Measurements from ENCODE around the gene GP1BA. TPM values are rescaled to one million over a fixed set of nuclear protein-coding genes. Genes with fewer than 3 reads are reported as not detected.

The GP1BA gene
- total and polyA plus RNA-seq, 2 of the 8 experiments (the other 6 are each of a cell fraction or from before 2014, with no cell fraction given) = not detected

DNA sequence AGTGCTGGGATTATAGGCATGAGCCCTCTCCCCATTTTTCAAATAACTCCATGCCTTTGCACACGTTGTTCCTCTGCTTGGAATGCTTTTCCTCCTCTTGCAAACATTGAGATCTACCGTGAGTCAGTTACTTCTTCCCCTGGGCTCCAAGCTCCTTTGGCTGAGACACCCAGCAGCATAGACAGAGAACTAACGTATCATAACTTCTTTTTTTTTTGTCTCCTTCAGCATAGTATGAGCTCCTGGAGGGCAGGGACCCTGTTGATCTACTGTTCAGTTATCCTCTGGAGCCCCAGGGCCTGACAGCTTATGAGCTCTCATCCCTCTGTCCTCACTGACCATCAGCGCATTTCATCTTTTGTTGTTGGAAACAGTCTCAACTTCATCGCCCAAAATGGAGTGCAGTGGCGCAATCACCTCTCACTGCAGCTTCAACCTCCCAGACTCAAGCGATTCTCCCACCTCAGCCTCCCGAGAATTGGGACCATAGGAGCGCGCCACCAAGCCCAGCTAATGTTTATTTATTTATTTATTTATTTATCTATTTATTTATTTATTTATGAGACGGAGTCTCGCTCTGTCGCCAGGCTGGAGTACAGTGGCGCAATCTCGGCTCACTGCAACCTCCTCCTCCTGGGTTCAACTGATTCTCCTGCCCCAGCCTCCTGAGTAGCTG, 33.4 kb downstream of the GP1BA start (continued):
- TF ChIP-seq CEBPB (IDR thresholded peaks at IDR 0.05; ENCODE audit: low read depth, low read length) (no peak), PHF8 (conservative IDR thresholded peaks at IDR 0.05; ENCODE audit: low read depth, low read length) (no peak)
